HG02970 (cell line): ENCODE data around the gene SND1.
A peak's percentile ranks its signal among the peaks of the same experiment; 100 is the strongest.
"Not testable (repeated sequence)": the region's sequence is repeated elsewhere in the genome, so short reads cannot be mapped to it uniquely, and the experiment has no call there.

Experiments
- ATAC-seq: cut with Tn5 transposase; IDR thresholded peaks from one replicate; pipeline ENCODE4 v1.9.1; 2021; ENCODE audit warnings: mild to moderate bottlenecking, moderate library complexity, moderate number of reproducible peaks; ENCODE audit not compliant: unreplicated experiment, low FRiP score

Gene SND1

GRCh38 chr7:128100225-128100948 lies 448.4 kb downstream of the SND1 start:
- ATAC-seq: no peak

GRCh38 chr7:128100949-128101713 lies 449.1 kb downstream of the SND1 start:
- ATAC-seq: no peak

GRCh38 chr7:128102490-128103291 lies 450.7 kb downstream of the SND1 start:
- ATAC-seq: no peak

- ATAC-seq: no peak
Observed at GRCh38 chr7:128103498-128104107, 451.6 kb downstream of the SND1 start.

- ATAC-seq: no peak
Observed at GRCh38 chr7:128104108-128104742, 452.2 kb downstream of the SND1 start.

- ATAC-seq: no peak
Observed at GRCh38 chr7:128105228-128106022, 453.4 kb downstream of the SND1 start.

- no peak for ATAC-seq
Observed at GRCh38 chr7:128106821-128107220, 454.8 kb downstream of the SND1 start.

GRCh38 chr7:128107516-128107915 lies 455.5 kb downstream of the SND1 start:
- ATAC-seq: not testable (repeated sequence)

- ATAC-seq: no peak
Observed at GRCh38 chr7:128108129-128108528, 456.1 kb downstream of the SND1 start.

- ATAC-seq: peak; percentile 57
Observed at GRCh38 chr7:128108641-128109423, 456.8 kb downstream of the SND1 start.

- not testable (repeated sequence) for ATAC-seq
Observed at GRCh38 chr7:128109424-128109969, 457.5 kb downstream of the SND1 start.

- ATAC-seq: no peak
Observed at GRCh38 chr7:128110641-128111364, 458.8 kb downstream of the SND1 start.

GRCh38 chr7:128112018-128112780 lies 460.2 kb downstream of the SND1 start:
- no peak for ATAC-seq

GRCh38 chr7:128112781-128113221 lies 460.8 kb downstream of the SND1 start:
- no peak for ATAC-seq

GRCh38 chr7:128113839-128114238 lies 461.8 kb downstream of the SND1 start:
- no peak for ATAC-seq

GRCh38 chr7:128114806-128115205 lies 462.8 kb downstream of the SND1 start:
- no peak for ATAC-seq

- no peak for ATAC-seq
Observed at GRCh38 chr7:128115336-128115820, 463.4 kb downstream of the SND1 start.
